GM18873 (cell line): ENCODE results near the gene RCBTB2.

Experiments used
- ATAC-seq: cut with Tn5 transposase; IDR thresholded peaks from one replicate; pipeline ENCODE4 v1.9.1; 2021; ENCODE audit warnings: mild to moderate bottlenecking, moderate library complexity, moderate number of reproducible peaks; ENCODE audit not compliant: unreplicated experiment, low FRiP score

The RCBTB2 gene

GRCh38 chr13:48564056-48564455, 31.2 kb upstream of the RCBTB2 start:
- no peak for ATAC-seq

- no peak for ATAC-seq
Observed at GRCh38 chr13:48563626-48564025, 30.7 kb upstream of the RCBTB2 start.

GRCh38 chr13:48562296-48563066, 29.6 kb upstream of the RCBTB2 start:
- ATAC-seq = peak; percentile 97

- peak; percentile 25 for ATAC-seq
Observed at GRCh38 chr13:48561466-48562235, 28.8 kb upstream of the RCBTB2 start.

- ATAC-seq = no peak
Observed at GRCh38 chr13:48560657-48561337, 27.9 kb upstream of the RCBTB2 start.

GRCh38 chr13:48559638-48560320, 26.9 kb upstream of the RCBTB2 start:
- ATAC-seq = no peak

GRCh38 chr13:48556817-48557216, 23.9 kb upstream of the RCBTB2 start:
- no peak for ATAC-seq

GRCh38 chr13:48555441-48555840, 22.6 kb upstream of the RCBTB2 start:
- ATAC-seq = no peak

- ATAC-seq = no peak
Observed at GRCh38 chr13:48551329-48551728, 18.4 kb upstream of the RCBTB2 start.

- ATAC-seq = no peak
Observed at GRCh38 chr13:48549658-48550057, 16.8 kb upstream of the RCBTB2 start.

- no peak for ATAC-seq
Observed at GRCh38 chr13:48547663-48548092, 14.8 kb upstream of the RCBTB2 start.

GRCh38 chr13:48545608-48546007, 12.7 kb upstream of the RCBTB2 start:
- ATAC-seq = no peak

- no peak for ATAC-seq
Observed at GRCh38 chr13:48542581-48543341, 9.9 kb upstream of the RCBTB2 start.

- ATAC-seq = no peak
Observed at GRCh38 chr13:48542138-48542537, 9.3 kb upstream of the RCBTB2 start.

GRCh38 chr13:48539550-48539949, 6.7 kb upstream of the RCBTB2 start:
- ATAC-seq = no peak

- ATAC-seq = no peak
Observed at GRCh38 chr13:48536621-48537250, 3.9 kb upstream of the RCBTB2 start.

- no peak for ATAC-seq
Observed at GRCh38 chr13:48535766-48536165, 2.9 kb upstream of the RCBTB2 start.

- ATAC-seq = no peak
Observed at GRCh38 chr13:48534911-48535501, 2.1 kb upstream of the RCBTB2 start.

GRCh38 chr13:48533961-48534600, 1.2 kb upstream of the RCBTB2 start:
- ATAC-seq = no peak
